GM10248 (cell line): ENCODE measurements around the gene VSIG10.
"Not testable (repeated sequence)": the region's sequence is repeated elsewhere in the genome, so short reads cannot be mapped to it uniquely, and the experiment has no call there.

ENCODE experiments used
- CTCF ChIA-PET: fragments of 300-600 bp; sonication (Branson Sonifier 250); formaldehyde crosslinking; extraction: SDS; loops from one replicate; lab custom pipeline; 2021; ENCODE audit warnings: antibody characterized with exemption; lab: Yijun Ruan, JAX
- POLR2A ChIA-PET: fragments of 350-650 bp; sonication (Branson Sonifier 250); formaldehyde crosslinking; extraction: SDS; loops from one replicate; lab custom pipeline; 2020; ENCODE audit warnings: antibody characterized with exemption; lab: Yijun Ruan, JAX
- DNase-seq: peaks from one replicate; pipeline ENCODE4 v3.0.0; 2012; ENCODE audit errors: extremely low spot score
- CTCF ChIP-seq: IDR thresholded peaks from 2 replicates; pipeline ENCODE4 v1.5.1; 2012; ENCODE audit warnings: mild to moderate bottlenecking, low read depth; ENCODE audit errors: extremely low read depth, missing control alignments, control extremely low read depth

The VSIG10 gene

GRCh38 chr12:118089782-118090181, 14.0 kb downstream of the VSIG10 start:
- CTCF ChIA-PET, result no interaction called here
- TF ChIP-seq CTCF, result no peak
- no peak for DNase-seq
- POLR2A ChIA-PET, result no interaction called here

DNA sequence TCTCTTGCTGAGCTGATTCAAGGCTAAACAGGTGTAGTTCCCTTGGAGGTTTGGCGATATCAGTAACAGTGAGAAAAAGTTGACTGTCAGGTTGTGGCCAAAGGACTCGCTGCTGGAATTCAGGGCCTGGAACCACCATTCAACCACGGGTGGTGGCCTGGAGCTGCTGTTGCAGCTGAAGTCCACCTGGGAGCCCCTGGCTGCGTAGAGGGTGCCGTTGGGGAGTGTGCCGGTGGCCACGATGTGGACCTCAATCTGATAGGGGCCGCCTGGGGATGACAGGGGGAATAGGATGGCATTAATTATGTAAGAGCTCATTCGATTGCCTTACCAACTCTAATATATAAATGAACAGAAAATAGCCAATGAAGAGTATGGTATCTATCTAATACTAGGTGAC, 21.6 kb downstream of the VSIG10 start:
- CTCF ChIA-PET, result interaction anchor here (0.8 to 1.5 kb wide), 3 partner anchors 9 to 225 kb away, joined by 3 to 8 read pairs (median 3); no protein-coding TSS in a partner anchor
- TF ChIP-seq CTCF, result no peak
- no peak for DNase-seq
- POLR2A ChIA-PET, result no interaction called here

- POLR2A ChIA-PET, DNase-seq: not testable (repeated sequence)
- CTCF ChIA-PET, result interaction anchor here (0.8 to 1.5 kb wide), 2 partner anchors 8 to 224 kb away, joined by 3 to 8 read pairs; no protein-coding TSS in a partner anchor
Measured at GRCh38 chr12:118081521-118081920, 22.3 kb downstream of the VSIG10 start.

GRCh38 chr12:118073768-118074167, 30.0 kb downstream of the VSIG10 start:
- DNase-seq, result no peak
- ChIA-PET POLR2A (no interaction called here), CTCF (interaction anchor here (1.1 to 2.5 kb wide), 4 partner anchors 8 to 302 kb away, joined by 3 to 14 read pairs (median 4); partner anchors contain the start of gene SUDS3)
- no peak for TF ChIP-seq CTCF

DNA sequence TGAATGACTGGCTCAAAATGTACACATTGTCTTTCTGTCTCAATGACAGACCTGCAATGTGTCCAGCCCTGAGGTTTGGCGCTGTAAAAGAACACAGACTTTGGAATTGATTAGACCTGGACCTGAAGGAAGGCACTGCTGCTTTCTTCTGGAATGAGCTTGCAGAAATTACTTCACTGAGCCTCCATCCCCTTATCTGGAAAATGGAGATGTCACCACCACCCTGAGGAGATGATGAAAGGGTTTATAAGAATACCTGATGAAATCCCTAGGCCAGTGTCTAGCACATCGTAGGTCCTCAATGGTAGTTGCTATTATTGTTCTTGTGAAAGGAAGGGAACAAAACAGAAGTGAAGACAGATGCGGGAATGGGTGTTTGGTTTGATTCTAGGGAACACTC, 33.2 kb downstream of the VSIG10 start:
- TF ChIP-seq CTCF, result no peak
- CTCF ChIA-PET, result interaction anchor here (1.2 to 1.3 kb wide), 2 partner anchors 8 to 38 kb away, joined by 3 read pairs; no protein-coding TSS in a partner anchor
- DNase-seq, result no peak
- POLR2A ChIA-PET, result no interaction called here

- TF ChIP-seq CTCF, result no peak
- ChIA-PET CTCF (interaction anchor here (1.3 to 6.9 kb wide), 2 partner anchors 11 to 13 kb away, joined by 4 to 73 read pairs; no protein-coding TSS in a partner anchor), POLR2A (no interaction called here)
- DNase-seq, result no peak
Measured at GRCh38 chr12:118068445-118068844, 35.4 kb downstream of the VSIG10 start.

GRCh38 chr12:118065380-118065779, 38.4 kb downstream of the VSIG10 start:
- POLR2A ChIA-PET, result no interaction called here
- DNase-seq, result no peak
- TF ChIP-seq CTCF, result no peak
- CTCF ChIA-PET, result interaction anchor here (1.1 to 6.9 kb wide), 16 partner anchors 8 to 208 kb away, joined by 3 to 73 read pairs (median 4); no protein-coding TSS in a partner anchor
